ENCODE measurements around the gene WBP2. TPM values are rescaled to one million over a fixed set of nuclear protein-coding genes. Genes with fewer than 3 reads are reported as not detected.
"Not testable (repeated sequence)": the region's sequence is repeated elsewhere in the genome, so short reads cannot be mapped to it uniquely, and the experiment has no call there.

The WBP2 gene
- total RNA-seq, 2 experiments from 2014 or later, result 79.1 to 80.6 TPM

- H3K27me3 Mint-ChIP-seq; H3K9me3 Mint-ChIP-seq; DNase-seq; H3K4me3 Mint-ChIP-seq; intact Hi-C loops (cut with micrococcal nuclease); H3K4me1 Mint-ChIP-seq (ENCODE audit: low read depth); POLR2A ChIA-PET; H3K36me3 Mint-ChIP-seq; H3K27ac Mint-ChIP-seq: not testable (repeated sequence)
- CTCF ChIA-PET, result interaction anchor here (1.6 kb wide), 1 partner anchor 25 kb away, joined by 6 read pairs; no protein-coding TSS in a partner anchor
Observed at GRCh38 chr17:75885860-75886259, 30.7 kb upstream of the WBP2 start.

- no peak overlapping the region for H3K4me3 Mint-ChIP-seq
- intact Hi-C loops (cut with micrococcal nuclease), result no loop called here
- ChIA-PET CTCF (no interaction called here), POLR2A (no interaction called here)
- H3K4me1 Mint-ChIP-seq (ENCODE audit: low read depth), result peaks cover 3% of the 10 kb centered on the region
- no peaks in the 10 kb centered on the region for H3K36me3 Mint-ChIP-seq
- no peaks in the 10 kb centered on the region for H3K27me3 Mint-ChIP-seq
- no peaks in the 10 kb centered on the region for H3K9me3 Mint-ChIP-seq
- DNase-seq, result no peak
- no peak overlapping the region for H3K27ac Mint-ChIP-seq
Observed at GRCh38 chr17:75885431-75885830, 30.3 kb upstream of the WBP2 start.

- no peak for DNase-seq
- Mint-ChIP-seq H3K36me3 (peaks cover 3% of the 10 kb centered on the region), H3K27ac (no peak overlapping the region), H3K4me1 (ENCODE audit: low read depth) (peaks cover 14% of the 10 kb centered on the region), H3K27me3 (no peaks in the 10 kb centered on the region), H3K9me3 (no peaks in the 10 kb centered on the region), H3K4me3 (no peak overlapping the region)
- CTCF ChIA-PET, result interaction anchor here (0.6 to 1.7 kb wide), 3 partner anchors 21 to 33 kb away, joined by 3 to 6 read pairs (median 4); no protein-coding TSS in a partner anchor
- POLR2A ChIA-PET, result no interaction called here
- intact Hi-C loops (cut with micrococcal nuclease), result no loop called here
Observed at GRCh38 chr17:75881678-75882454, 26.7 kb upstream of the WBP2 start.

- intact Hi-C loops (cut with micrococcal nuclease), result no loop called here
- no peak overlapping the region for H3K4me3 Mint-ChIP-seq
- no peak overlapping the region for H3K27ac Mint-ChIP-seq
- ChIA-PET POLR2A (no interaction called here), CTCF (interaction anchor here (11.0 kb wide), 1 partner anchor 20 kb away, joined by 111 read pairs; no protein-coding TSS in a partner anchor)
- no peaks in the 10 kb centered on the region for H3K9me3 Mint-ChIP-seq
- peaks cover 3% of the 10 kb centered on the region for H3K36me3 Mint-ChIP-seq
- H3K4me1 Mint-ChIP-seq (ENCODE audit: low read depth), result peaks cover 27% of the 10 kb centered on the region
- no peak for DNase-seq
- no peaks in the 10 kb centered on the region for H3K27me3 Mint-ChIP-seq
Observed at GRCh38 chr17:75880266-75880665, 25.1 kb upstream of the WBP2 start.

- intact Hi-C loops (cut with micrococcal nuclease), result no loop called here
- Mint-ChIP-seq H3K27me3 (no peaks in the 10 kb centered on the region), H3K27ac (peak within 1 kb of the TSS; percentile 92), H3K36me3 (peaks cover 3% of the 10 kb centered on the region), H3K4me3 (peak within 1 kb of the TSS; percentile 89), H3K4me1 (ENCODE audit: low read depth) (peaks cover 29% of the 10 kb centered on the region), H3K9me3 (no peaks in the 10 kb centered on the region)
- DNase-seq, result peak; percentile 37
- POLR2A ChIA-PET, result interaction anchor here (0.7 to 2.0 kb wide), 4 partner anchors 14 to 519 kb away, joined by 3 to 13 read pairs (median 4); partner anchors contain the start of genes ACOX1, TEN1 and TRIM65
- CTCF ChIA-PET, result interaction anchor here (0.7 to 11.0 kb wide), 14 partner anchors 10 to 339 kb away, joined by 3 to 111 read pairs (median 4); partner anchors contain the start of genes CDK3 and TRIM65
Observed at GRCh38 chr17:75878174-75878998, 23.3 kb upstream of the WBP2 start, which contains the start of gene TRIM47. TRIM47 (minus strand) TSS chr17:75878581; CDS start chr17:75878548, 33 bp downstream.

GRCh38 chr17:75877752-75878173 is 22.6 kb upstream of the WBP2 start:
- CTCF ChIA-PET, result interaction anchor here (0.6 to 11.0 kb wide), 16 partner anchors 9 to 340 kb away, joined by 3 to 111 read pairs (median 4); partner anchors contain the start of genes FBF1, TRIM65 and WBP2
- peak overlapping the region; percentile 92 for H3K27ac Mint-ChIP-seq
- POLR2A ChIA-PET, result interaction anchor here (0.6 to 2.8 kb wide), 5 partner anchors 13 to 567 kb away, joined by 4 to 17 read pairs (median 6); partner anchors contain the start of genes TRIM65 and WBP2

GRCh38 chr17:75876938-75877751 is 22.0 kb upstream of the WBP2 start:
- Mint-ChIP-seq H3K9me3 (no peaks in the 10 kb centered on the region), H3K4me1 (ENCODE audit: low read depth) (peaks cover 38% of the 10 kb centered on the region), H3K36me3 (peaks cover 3% of the 10 kb centered on the region), H3K27me3 (no peaks in the 10 kb centered on the region), H3K4me3 (peak overlapping the region; percentile 89), H3K27ac (peak overlapping the region; percentile 92)
- intact Hi-C loops (cut with micrococcal nuclease), result loop anchor here (1.0 to 2.0 kb wide), 3 partner anchors 13 to 20 kb away; partner anchors contain the start of gene TRIM65
- CTCF ChIA-PET, result interaction anchor here (0.6 to 11.0 kb wide), 16 partner anchors 9 to 340 kb away, joined by 3 to 111 read pairs (median 5); partner anchors contain the start of genes FBF1, TRIM65 and WBP2
- DNase-seq, result peak; percentile 52
- POLR2A ChIA-PET, result interaction anchor here (0.6 to 2.8 kb wide), 5 partner anchors 12 to 568 kb away, joined by 4 to 17 read pairs (median 6); partner anchors contain the start of genes TRIM65 and WBP2

More at GRCh38 chr17:75877752-75878173, 22.6 kb upstream of the WBP2 start:
- Mint-ChIP-seq H3K27me3 (no peaks in the 10 kb centered on the region), H3K36me3 (peaks cover 3% of the 10 kb centered on the region), H3K9me3 (no peaks in the 10 kb centered on the region), H3K4me1 (ENCODE audit: low read depth) (peaks cover 33% of the 10 kb centered on the region), H3K4me3 (peak overlapping the region; percentile 89)
- DNase-seq, result peak; percentile 81
- intact Hi-C loops (cut with micrococcal nuclease), result loop anchor here (2.0 kb wide), 2 partner anchors 19 kb away; partner anchors contain the start of gene TRIM65

- no peaks in the 10 kb centered on the region for H3K9me3 Mint-ChIP-seq
- peak overlapping the region; percentile 92 for H3K27ac Mint-ChIP-seq
- no peaks in the 10 kb centered on the region for H3K27me3 Mint-ChIP-seq
- peak; percentile 86 for DNase-seq
- intact Hi-C loops (cut with micrococcal nuclease), result loop anchor here (1.0 to 2.0 kb wide), 3 partner anchors 12 to 20 kb away; partner anchors contain the start of gene TRIM65
- H3K36me3 Mint-ChIP-seq, result peaks cover 3% of the 10 kb centered on the region
- ChIA-PET POLR2A (interaction anchor here (0.8 to 2.8 kb wide), 9 partner anchors 12 to 201 kb away, joined by 3 to 17 read pairs (median 5); partner anchors contain the start of genes TRIM65 and WBP2), CTCF (interaction anchor here (0.6 to 11.0 kb wide), 21 partner anchors 9 to 129 kb away, joined by 3 to 111 read pairs (median 5); partner anchors contain the start of genes GALK1, MRPL38, TRIM65 and UNC13D)
- peak overlapping the region; percentile 89 for H3K4me3 Mint-ChIP-seq
- peaks cover 35% of the 10 kb centered on the region for H3K4me1 Mint-ChIP-seq (ENCODE audit: low read depth)
Observed at GRCh38 chr17:75876190-75876937, 21.2 kb upstream of the WBP2 start.

- intact Hi-C loops (cut with micrococcal nuclease), result loop anchor here (1.0 to 2.0 kb wide), 3 partner anchors 12 to 21 kb away; partner anchors contain the start of gene TRIM65
- H3K4me3 Mint-ChIP-seq, result peak overlapping the region; percentile 89
- H3K4me1 Mint-ChIP-seq (ENCODE audit: low read depth), result peaks cover 35% of the 10 kb centered on the region
- H3K9me3 Mint-ChIP-seq, result no peaks in the 10 kb centered on the region
- no peak for DNase-seq
- H3K27me3 Mint-ChIP-seq, result no peaks in the 10 kb centered on the region
- peak overlapping the region; percentile 92 for H3K27ac Mint-ChIP-seq
- ChIA-PET CTCF (interaction anchor here (0.6 to 11.0 kb wide), 19 partner anchors 8 to 130 kb away, joined by 3 to 111 read pairs (median 5); partner anchors contain the start of genes GALK1, MRPL38, TRIM65 and UNC13D), POLR2A (interaction anchor here (0.6 to 2.8 kb wide), 9 partner anchors 12 to 202 kb away, joined by 3 to 17 read pairs (median 4); partner anchors contain the start of genes TRIM65 and WBP2)
- peaks cover 3% of the 10 kb centered on the region for H3K36me3 Mint-ChIP-seq
Observed at GRCh38 chr17:75875940-75876189, 20.7 kb upstream of the WBP2 start.

Data from activated CD4-positive, alpha-beta memory T cell treated with anti-CD3 and anti-CD28 coated beads for 36 hours (primary cell).